IMR-90 (cell line): Measurements from ENCODE around the gene INPP5A. TPM values are rescaled to one million over a fixed set of nuclear protein-coding genes. Genes with fewer than 3 reads are reported as not detected.

ENCODE experiments used
- ATAC-seq: fragments of 200-7000 bp; cut with Tn5 transposase; 2 replicates; pipeline ENCODE4 v1.9.1; 2020; ENCODE audit warnings: low read depth, mild to moderate bottlenecking, moderate library complexity
- BruUV-seq: library from RNA; stranded (reverse); fragments of 400-500 nt; replicated peaks from 2 replicates; lab custom pipeline; 2021; lab: Mats Ljungman, UMichigan
- CTCF ChIA-PET: fragments of 300-600 bp; formaldehyde crosslinking; extraction: SDS; loops from one replicate; lab custom pipeline; 2021; ENCODE audit warnings: antibody characterized with exemption; lab: Yijun Ruan, JAX
- POLR2A ChIA-PET: fragments of 300-600 bp; sonication (Branson Sonifier 250); formaldehyde crosslinking; loops from one replicate; lab custom pipeline; 2022; ENCODE audit warnings: antibody characterized with exemption; ENCODE audit not compliant: unreplicated experiment; lab: Charles Lee
- DNase-seq: peaks from one replicate; pipeline ENCODE4 v3.0.0; 2013
- H2AFZ ChIP-seq: replicated peaks from 2 replicates; pipeline ENCODE3; 2013; ENCODE audit warnings: low read length, mild to moderate bottlenecking; ENCODE audit not compliant: poor library complexity
- H2AK5ac ChIP-seq: 2 replicates; pipeline ENCODE4 v1.6.1; 2013; ENCODE audit warnings: low read depth, low read length, inconsistent platforms
- H2AK9ac ChIP-seq: replicated peaks from 2 replicates; pipeline ENCODE3; 2013; ENCODE audit warnings: mild to moderate bottlenecking, low read depth, low read length, moderate library complexity; ENCODE audit not compliant: poor library complexity
- H2BK120ac ChIP-seq: 2 replicates; pipeline ENCODE4 v1.6.1; 2013; ENCODE audit warnings: low read depth, low read length, inconsistent platforms
- H2BK15ac ChIP-seq: 3 replicates; pipeline ENCODE4 v1.6.1; 2013; ENCODE audit warnings: low read depth, low read length, inconsistent platforms
- H2BK20ac ChIP-seq: 2 replicates; pipeline ENCODE4 v1.6.1; 2013; ENCODE audit warnings: low read depth, mild to moderate bottlenecking, inconsistent platforms, low read length, moderate library complexity
- H2BK5ac ChIP-seq: 2 replicates; pipeline ENCODE4 v1.6.1; 2013; ENCODE audit warnings: mild to moderate bottlenecking, low read depth, low read length, inconsistent platforms; ENCODE audit not compliant: poor library complexity, severe bottlenecking
- H3K14ac ChIP-seq: replicated peaks from 2 replicates; pipeline ENCODE4 v1.6.1; 2013; ENCODE audit warnings: low read depth, low read length, inconsistent platforms
- H3K18ac ChIP-seq: 2 replicates; pipeline ENCODE4 v1.6.1; 2013; ENCODE audit warnings: low read depth, low read length, control low read depth
- H3K23ac ChIP-seq: 2 replicates; pipeline ENCODE4 v1.6.1; 2013; ENCODE audit warnings: low read depth, low read length, inconsistent platforms
- H3K27ac ChIP-seq: 2 replicates; pipeline ENCODE4 v1.5.1; 2013; ENCODE audit warnings: mild to moderate bottlenecking, control low read depth, low read length; ENCODE audit not compliant: insufficient read depth
- H3K27me3 ChIP-seq: 2 replicates; pipeline ENCODE4 v1.6.1; 2013; ENCODE audit warnings: low read length; ENCODE audit not compliant: control insufficient read depth, insufficient read depth
- H3K36me3 ChIP-seq: 2 replicates; pipeline ENCODE4 v1.6.1; 2013; ENCODE audit warnings: low read length, mixed read lengths; ENCODE audit not compliant: control insufficient read depth, insufficient read depth
- H3K4ac ChIP-seq: 2 replicates; pipeline ENCODE4 v1.6.1; 2013; ENCODE audit warnings: low read depth, low read length, inconsistent platforms
- H3K4me1 ChIP-seq: 2 replicates; pipeline ENCODE4 v1.6.1; 2013; ENCODE audit warnings: low read length, mixed read lengths; ENCODE audit not compliant: control insufficient read depth, insufficient read depth
- H3K4me2 ChIP-seq: 2 replicates; pipeline ENCODE4 v1.6.1; 2013; ENCODE audit warnings: low read depth, mild to moderate bottlenecking, control low read depth, low read length, moderate library complexity
- H3K4me3 ChIP-seq: 2 replicates; pipeline ENCODE4 v1.5.1; 2013; ENCODE audit warnings: low read depth, mild to moderate bottlenecking, control low read depth, low read length, moderate library complexity; ENCODE audit not compliant: insufficient read depth
- H3K56ac ChIP-seq: 2 replicates; pipeline ENCODE4 v1.6.1; 2013; ENCODE audit warnings: low read length, inconsistent platforms; ENCODE audit not compliant: insufficient read depth; ENCODE audit errors: extremely low read depth
- H3K79me1 ChIP-seq, 2 experiments: 2 replicates each; pipeline ENCODE4 v1.6.1; 2013; ENCODE audit warnings: low read length in 2 of 2, inconsistent platforms in 1 of 2, low read depth in 1 of 2
- H3K9ac ChIP-seq: 2 replicates; pipeline ENCODE4 v1.6.1; 2013; ENCODE audit warnings: low read depth, low read length, control low read depth
- H3K9me1 ChIP-seq: 2 replicates; pipeline ENCODE4 v1.6.1; 2013; ENCODE audit warnings: low read length, inconsistent platforms; ENCODE audit not compliant: insufficient read depth
- H3K9me3 ChIP-seq: 2 replicates; pipeline ENCODE4 v1.6.1; 2013; ENCODE audit warnings: low read length; ENCODE audit not compliant: control insufficient read depth, insufficient read depth
- H4K20me1 ChIP-seq: 2 replicates; pipeline ENCODE4 v1.6.1; 2013; ENCODE audit warnings: low read length, inconsistent platforms; ENCODE audit not compliant: insufficient read depth
- H4K5ac ChIP-seq: 2 replicates; pipeline ENCODE4 v1.6.1; 2013; ENCODE audit warnings: mild to moderate bottlenecking, low read depth, low read length, control low read depth
- H4K8ac ChIP-seq, 2 experiments: 2 replicates each; pipeline ENCODE4 v1.6.1; 2013; ENCODE audit warnings: low read depth in 2 of 2, low read length in 2 of 2, control low read depth in 1 of 2, inconsistent platforms in 1 of 2
- H4K91ac ChIP-seq: 2 replicates; pipeline ENCODE4 v1.6.1; 2013; ENCODE audit warnings: low read depth, low read length, inconsistent platforms; ENCODE audit not compliant: insufficient read depth
- FOS ChIP-seq: fragments of 150-350 bp; IDR thresholded peaks from 2 replicates; pipeline ENCODE4 v1.6.1; 2016; ENCODE audit warnings: low read depth, low read length
- MAFK ChIP-seq: IDR thresholded peaks from 2 replicates; pipeline ENCODE4 v1.6.1; 2012; ENCODE audit warnings: low read depth, low read length, improper control_type of control experiment
- MXI1 ChIP-seq: IDR thresholded peaks from 2 replicates; pipeline ENCODE4 v1.6.1; 2012; ENCODE audit warnings: low read depth, mild to moderate bottlenecking, low read length, moderate library complexity, borderline replicate concordance
- NFE2L2 ChIP-seq: fragments of 150-350 bp; IDR thresholded peaks from 2 replicates; pipeline ENCODE4 v1.6.1; 2016; ENCODE audit warnings: low read depth, mild to moderate bottlenecking, low read length
- WGBS, 2 experiments: methylation state at CpG; one replicate each; pipeline versions ENCODE4 v1.1.5 to v1.1.7; 2013; ENCODE audit warnings: missing lambda C conversion rate in 2 of 2; ENCODE audit not compliant: insufficient read length in 1 of 2; ENCODE audit errors: extremely low coverage in 2 of 2; 5-methylcytosine and 5-hydroxymethylcytosine counted together
- dilution Hi-C: fragments of 300-500 bp; cut with HindIII; formaldehyde crosslinking; loops from one replicate; pipeline ENCODE4 v1.14.3; 2018; ENCODE audit warnings: low sequenced_read_pairs; ENCODE audit not compliant: unreplicated experiment
- in situ Hi-C: fragments of 300-500 bp; cut with MboI; formaldehyde crosslinking; loops from 3 replicates; pipeline ENCODE4 v1.14.3; 2019; ENCODE audit warnings: low sequenced_read_pairs, inconsistent platforms, mixed read lengths
- intact Hi-C: fragments of 100-400 bp; cut with micrococcal nuclease; formaldehyde crosslinking; loops from 2 replicates; pipeline ENCODE4 v1.10.0; 2022
- polyA plus RNA-seq, 3 experiments: library from polyadenylated mRNA; depleted of rRNA; stranded (reverse); fragments of >200 nt; gene quantifications; 2 replicates each; pipeline ENCODE4 v1.2.3, GENCODE V29; 2012; ENCODE audit warnings: low replicate concordance in 1 of 3
- total RNA-seq: library from RNA; depleted of rRNA; stranded (reverse); fragments of >200 nt; gene quantifications from 2 replicates; pipeline ENCODE4 v1.2.3, GENCODE V29; 2012
- TF ChIP-seq, protein P1 (sequence below): fragments of 150-350 bp; IDR thresholded peaks from 2 replicates; pipeline ENCODE4 v1.6.1; 2017; ENCODE audit warnings: mild to moderate bottlenecking, antibody characterized with exemption, low read length, low read depth

Gene INPP5A
- total and polyA plus RNA-seq, 2 of the 4 experiments (the other 2 are of a cell fraction), result 21.4 to 36.7 TPM

DNA sequence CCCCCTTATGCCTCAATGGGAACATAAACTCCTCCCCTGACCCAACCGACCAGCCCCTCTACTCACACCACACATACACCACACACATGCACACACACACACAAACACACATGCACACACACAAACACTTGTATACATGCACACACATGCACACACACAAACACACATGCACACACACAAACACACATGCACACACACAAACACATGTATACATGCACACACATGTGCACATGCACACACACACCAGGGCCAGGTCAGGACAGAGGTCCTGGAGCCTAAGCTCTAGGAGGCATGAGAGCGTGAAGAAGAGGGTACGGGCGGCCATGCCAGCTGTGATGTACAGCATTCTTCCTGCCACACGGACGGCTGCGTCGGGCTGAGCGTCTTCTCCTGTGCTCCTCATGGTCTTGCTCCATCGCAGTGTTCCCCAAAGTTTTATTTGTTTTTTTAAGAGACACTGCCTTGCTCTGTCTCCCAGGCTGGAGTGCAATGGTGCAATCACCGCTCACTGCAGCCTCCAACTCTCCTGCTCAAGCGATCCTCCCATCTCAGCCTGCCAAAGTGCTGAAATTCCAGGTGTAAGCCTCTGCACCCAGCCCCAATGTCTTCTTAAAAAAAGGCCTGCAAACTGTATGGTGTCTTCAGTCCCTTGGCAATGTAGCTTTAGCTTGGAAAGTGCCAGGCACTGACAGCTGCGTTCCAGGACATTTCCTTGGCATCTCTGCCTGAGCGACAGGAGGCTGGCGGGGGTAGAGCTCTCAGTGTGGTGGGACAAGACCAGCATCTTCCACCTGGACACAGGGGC lies 38.8 kb upstream of the INPP5A start:
- Histone ChIP-seq H3K9ac (no peak overlapping the region), H3K14ac (no peak overlapping the region), H4K91ac (no peak overlapping the region), H2AFZ (no peak overlapping the region), H2BK20ac (no peak overlapping the region), H3K9me1 (peaks cover 3% of the 10 kb centered on the region; the same call in 1 of the 2 replicates), H4K20me1 (no peaks in the 10 kb centered on the region), H2BK5ac (no peak overlapping the region), H4K5ac (no peak overlapping the region), H3K4me2 (no peak overlapping the region), H3K18ac (no peak overlapping the region), H3K4me1 (peaks cover 2% of the 10 kb centered on the region; the same call in 1 of the 2 replicates), H3K27ac (no peak overlapping the region), H3K9me3 (no peaks in the 10 kb centered on the region), H4K8ac (no peak overlapping the region), H2BK15ac (no peak overlapping the region), H3K4me3 (no peak overlapping the region), H3K23ac (no peak overlapping the region), H2AK5ac (no peak overlapping the region), H3K27me3 (peaks cover 43% of the 10 kb centered on the region), H3K79me1 (no peaks in the 10 kb centered on the region), H2AK9ac (no peak overlapping the region), H3K56ac (no peak overlapping the region), H2BK120ac (no peak overlapping the region), H3K4ac (no peak overlapping the region), H3K36me3 (no peaks in the 10 kb centered on the region)
- ChIA-PET CTCF (no interaction called here), POLR2A (no interaction called here)
- no peak for DNase-seq
- WGBS, 2 experiments, result 83% methylated on average over 10 of the region's 15 CpGs; no CpG with 5 or more reads in 1 of the 2 experiments
- dilution Hi-C loops, result no loop called here
- intact Hi-C loops, result no loop called here
- no TSS peak for BruUV-seq
- in situ Hi-C loops, result no loop called here
- ATAC-seq, result no peak
- TF ChIP-seq, protein P1, sequence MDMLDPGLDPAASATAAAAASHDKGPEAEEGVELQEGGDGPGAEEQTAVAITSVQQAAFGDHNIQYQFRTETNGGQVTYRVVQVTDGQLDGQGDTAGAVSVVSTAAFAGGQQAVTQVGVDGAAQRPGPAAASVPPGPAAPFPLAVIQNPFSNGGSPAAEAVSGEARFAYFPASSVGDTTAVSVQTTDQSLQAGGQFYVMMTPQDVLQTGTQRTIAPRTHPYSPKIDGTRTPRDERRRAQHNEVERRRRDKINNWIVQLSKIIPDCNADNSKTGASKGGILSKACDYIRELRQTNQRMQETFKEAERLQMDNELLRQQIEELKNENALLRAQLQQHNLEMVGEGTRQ, result no peak
- TF ChIP-seq MAFK, result no peak
- TF ChIP-seq FOS, result no peak
- TF ChIP-seq MXI1, result no peak
- TF ChIP-seq NFE2L2, result no peak
